Calu3 (cell line): ENCODE measurements around the gene ENHO. TPM values are rescaled to one million over a fixed set of nuclear protein-coding genes. Genes with fewer than 3 reads are reported as not detected.
"Not testable (repeated sequence)": the region's sequence is repeated elsewhere in the genome, so short reads cannot be mapped to it uniquely, and the experiment has no call there.

Source experiments
- BruUV-seq: library from RNA; stranded (reverse); fragments of 400-500 nt; replicated peaks from 2 replicates; lab custom pipeline; 2021; lab: Mats Ljungman, UMichigan
- CTCF ChIA-PET: fragments of 300-600 bp; sonication (Branson Sonifier 250); formaldehyde crosslinking; loops from one replicate; lab custom pipeline; 2022; ENCODE audit warnings: antibody characterized with exemption; lab: Charles Lee
- DNase-seq: peaks from one replicate; pipeline ENCODE4 v3.0.0; 2022
- H3K27ac Mint-ChIP-seq: one replicate; pipeline ENCODE4 v1.8.0; 2022; ENCODE audit warnings: mixed read lengths; ENCODE audit not compliant: unreplicated experiment
- H3K27me3 Mint-ChIP-seq: one replicate; pipeline ENCODE4 v1.8.0; 2022; ENCODE audit warnings: mixed read lengths; ENCODE audit not compliant: unreplicated experiment
- H3K36me3 Mint-ChIP-seq: one replicate; pipeline ENCODE4 v1.8.0; 2022; ENCODE audit warnings: mild to moderate bottlenecking, moderate library complexity, mixed read lengths; ENCODE audit not compliant: insufficient read depth, unreplicated experiment
- H3K4me1 Mint-ChIP-seq: one replicate; pipeline ENCODE4 v1.8.0; 2022; ENCODE audit warnings: mild to moderate bottlenecking, low read depth, mixed read lengths; ENCODE audit not compliant: unreplicated experiment
- H3K4me3 Mint-ChIP-seq: one replicate; pipeline ENCODE4 v1.8.0; 2022; ENCODE audit warnings: mild to moderate bottlenecking, low read depth, moderate library complexity, mixed read lengths; ENCODE audit not compliant: unreplicated experiment
- H3K9me3 Mint-ChIP-seq: one replicate; pipeline ENCODE4 v1.8.0; 2022; ENCODE audit warnings: low read depth, mixed read lengths; ENCODE audit not compliant: unreplicated experiment
- intact Hi-C: fragments of 100-400 bp; cut with micrococcal nuclease; formaldehyde crosslinking; loops from one replicate; pipeline ENCODE4 v1.10.0; 2022; ENCODE audit not compliant: unreplicated experiment
- total RNA-seq: library from RNA; stranded (reverse); gene quantifications from 2 replicates; pipeline ENCODE4 v1.2.3, GENCODE V29; 2022
- TF ChIP-seq, protein P1 (sequence below): fragments of 200-600 bp; IDR thresholded peaks from one replicate; pipeline ENCODE4 v1.8.0; 2022; ENCODE audit warnings: antibody characterized with exemption; ENCODE audit not compliant: unreplicated experiment

Gene ENHO
- total RNA-seq, 1 experiment from 2014 or later: not detected

DNA sequence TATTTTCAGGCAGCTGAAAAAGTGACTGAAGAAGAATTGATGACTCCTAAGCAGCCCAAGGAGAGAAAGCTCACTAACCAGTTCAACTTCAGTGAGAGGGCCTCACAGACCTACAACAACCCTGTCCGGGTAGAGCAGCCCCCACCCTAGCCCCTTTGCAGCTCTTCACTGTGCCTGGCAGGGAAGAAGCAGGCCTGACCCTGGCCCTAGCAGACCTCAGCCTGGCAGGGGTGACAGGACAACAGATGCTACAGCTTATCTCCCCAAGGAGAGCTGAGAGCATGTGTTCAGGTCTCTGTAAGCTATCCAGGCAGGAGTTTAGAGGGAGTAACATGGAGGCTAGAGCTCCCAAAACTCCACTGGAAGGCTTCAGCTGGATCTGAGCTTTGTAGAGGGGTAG, 32.4 kb downstream of the ENHO start:
- DNase-seq: no peak
- CTCF ChIA-PET: interaction anchor here (0.5 kb wide), 2 partner anchors 22 to 417 kb away, joined by 3 to 6 read pairs; no protein-coding TSS in a partner anchor
- H3K27ac Mint-ChIP-seq: no peak overlapping the region
- no TSS peak for BruUV-seq
- TF ChIP-seq, protein P1, sequence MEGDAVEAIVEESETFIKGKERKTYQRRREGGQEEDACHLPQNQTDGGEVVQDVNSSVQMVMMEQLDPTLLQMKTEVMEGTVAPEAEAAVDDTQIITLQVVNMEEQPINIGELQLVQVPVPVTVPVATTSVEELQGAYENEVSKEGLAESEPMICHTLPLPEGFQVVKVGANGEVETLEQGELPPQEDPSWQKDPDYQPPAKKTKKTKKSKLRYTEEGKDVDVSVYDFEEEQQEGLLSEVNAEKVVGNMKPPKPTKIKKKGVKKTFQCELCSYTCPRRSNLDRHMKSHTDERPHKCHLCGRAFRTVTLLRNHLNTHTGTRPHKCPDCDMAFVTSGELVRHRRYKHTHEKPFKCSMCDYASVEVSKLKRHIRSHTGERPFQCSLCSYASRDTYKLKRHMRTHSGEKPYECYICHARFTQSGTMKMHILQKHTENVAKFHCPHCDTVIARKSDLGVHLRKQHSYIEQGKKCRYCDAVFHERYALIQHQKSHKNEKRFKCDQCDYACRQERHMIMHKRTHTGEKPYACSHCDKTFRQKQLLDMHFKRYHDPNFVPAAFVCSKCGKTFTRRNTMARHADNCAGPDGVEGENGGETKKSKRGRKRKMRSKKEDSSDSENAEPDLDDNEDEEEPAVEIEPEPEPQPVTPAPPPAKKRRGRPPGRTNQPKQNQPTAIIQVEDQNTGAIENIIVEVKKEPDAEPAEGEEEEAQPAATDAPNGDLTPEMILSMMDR: no peak
- H3K4me3 Mint-ChIP-seq: no peak overlapping the region
- peaks cover 79% of the 10 kb centered on the region for H3K27me3 Mint-ChIP-seq
- H3K36me3 Mint-ChIP-seq: no peaks in the 10 kb centered on the region
- H3K4me1 Mint-ChIP-seq: no peaks in the 10 kb centered on the region
- no peaks in the 10 kb centered on the region for H3K9me3 Mint-ChIP-seq
- intact Hi-C loops: no loop called here

DNA sequence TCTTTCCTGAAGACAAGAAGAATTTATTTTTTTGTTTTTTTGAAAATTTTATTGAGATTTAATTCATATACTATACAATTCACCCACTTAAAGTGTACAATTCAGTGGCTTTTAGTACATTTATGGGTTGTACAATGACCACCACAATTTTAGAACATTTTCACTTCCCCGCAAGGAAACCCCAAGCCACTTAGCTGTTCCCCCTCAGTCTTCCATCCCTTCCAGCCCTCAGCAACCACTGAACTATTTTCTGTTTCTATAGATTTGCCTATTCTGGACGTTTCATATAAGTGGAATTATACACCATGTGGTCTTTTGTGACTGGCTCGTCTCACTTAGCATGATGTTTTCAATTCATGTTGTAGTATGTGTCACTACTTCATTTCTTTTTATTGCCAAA, 36.2 kb downstream of the ENHO start:
- Mint-ChIP-seq H3K4me3 (no peak overlapping the region), H3K27me3 (peaks cover 41% of the 10 kb centered on the region), H3K27ac (no peak overlapping the region), H3K9me3 (no peaks in the 10 kb centered on the region), H3K36me3 (no peaks in the 10 kb centered on the region), H3K4me1 (no peaks in the 10 kb centered on the region)
- TF ChIP-seq, protein P1: no peak
- BruUV-seq: no TSS peak
- CTCF ChIA-PET: no interaction called here
- intact Hi-C loops: no loop called here
- no peak for DNase-seq

DNA sequence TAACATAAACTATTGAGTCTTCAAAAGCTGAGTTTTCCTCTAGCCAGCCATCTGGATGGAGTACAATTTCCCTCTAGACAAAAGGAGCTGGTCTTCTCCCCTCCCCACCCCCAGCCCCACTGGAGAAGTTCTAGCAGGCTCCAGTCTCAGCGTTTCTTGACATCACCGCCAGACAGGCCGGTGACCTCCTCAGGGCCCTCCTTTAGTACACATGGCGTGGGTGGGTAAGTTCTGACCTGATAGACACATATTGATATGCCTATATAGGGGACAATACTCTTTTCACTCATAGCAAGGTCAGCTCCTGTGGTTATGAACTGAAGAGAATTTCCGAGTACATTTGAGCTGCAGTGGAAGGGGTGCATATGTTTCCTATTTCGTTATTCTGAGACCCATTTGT, 37.0 kb downstream of the ENHO start:
- intact Hi-C loops: no loop called here
- Mint-ChIP-seq H3K36me3 (no peaks in the 10 kb centered on the region), H3K4me1 (no peaks in the 10 kb centered on the region), H3K27me3 (peaks cover 33% of the 10 kb centered on the region), H3K27ac (no peak overlapping the region), H3K4me3 (no peak overlapping the region), H3K9me3 (no peaks in the 10 kb centered on the region)
- no peak for DNase-seq
- CTCF ChIA-PET: no interaction called here
- TF ChIP-seq, protein P1: no peak
- no TSS peak for BruUV-seq

DNA sequence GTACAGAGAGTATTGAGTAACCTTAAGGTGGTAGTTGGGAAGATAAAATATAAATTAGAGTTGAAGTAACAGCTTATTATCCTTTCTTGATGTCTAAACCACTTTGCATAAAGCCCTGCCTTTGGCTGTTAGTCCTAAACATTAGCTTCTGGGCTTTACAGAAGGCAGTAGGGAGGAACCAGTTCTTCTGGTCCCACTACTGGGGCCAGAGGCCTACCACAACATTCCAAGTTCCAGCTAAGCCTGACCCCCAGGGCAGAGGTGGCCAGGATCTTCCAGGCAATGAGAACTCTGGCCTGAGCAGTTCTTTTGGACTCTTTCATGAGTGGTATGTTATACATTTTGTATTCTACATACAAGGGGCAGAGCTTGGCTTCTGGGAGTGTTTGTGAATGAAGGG, 38.1 kb downstream of the ENHO start:
- TF ChIP-seq, protein P1: no peak
- intact Hi-C loops: no loop called here
- Mint-ChIP-seq H3K36me3 (no peaks in the 10 kb centered on the region), H3K27me3 (peaks cover 28% of the 10 kb centered on the region), H3K4me1 (no peaks in the 10 kb centered on the region), H3K9me3 (no peaks in the 10 kb centered on the region), H3K27ac (no peak overlapping the region), H3K4me3 (no peak overlapping the region)
- BruUV-seq: no TSS peak
- DNase-seq: peak; percentile 14
- CTCF ChIA-PET: interaction anchor here (1.0 kb wide), 1 partner anchor 81 kb away, joined by 3 read pairs; no protein-coding TSS in a partner anchor

DNA sequence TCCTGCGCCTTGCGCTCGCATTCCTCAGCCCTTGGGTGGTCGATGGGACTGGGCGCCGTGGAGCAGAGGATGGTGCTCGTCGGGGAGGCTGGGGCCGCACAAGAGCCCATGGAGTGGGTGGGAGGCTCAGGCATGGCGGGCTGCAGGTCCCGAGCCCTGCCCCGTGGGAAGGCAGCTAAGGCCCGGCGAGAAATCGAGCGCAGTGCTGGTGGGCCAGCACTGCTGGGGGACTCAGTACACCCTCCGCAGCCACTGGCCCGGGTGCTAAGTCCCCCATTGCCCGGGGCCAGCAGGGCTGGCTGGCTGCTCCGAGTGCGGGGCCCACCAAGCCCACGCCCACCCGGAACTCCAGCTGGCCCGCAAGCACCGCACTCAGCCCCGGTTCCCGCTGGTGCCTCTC, 40.0 kb downstream of the ENHO start:
- CTCF ChIA-PET, intact Hi-C loops, H3K36me3 Mint-ChIP-seq, H3K9me3 Mint-ChIP-seq, DNase-seq, H3K27ac Mint-ChIP-seq, BruUV-seq, H3K4me1 Mint-ChIP-seq, H3K4me3 Mint-ChIP-seq: not testable (repeated sequence)
- peaks cover 28% of the 10 kb centered on the region for H3K27me3 Mint-ChIP-seq

DNA sequence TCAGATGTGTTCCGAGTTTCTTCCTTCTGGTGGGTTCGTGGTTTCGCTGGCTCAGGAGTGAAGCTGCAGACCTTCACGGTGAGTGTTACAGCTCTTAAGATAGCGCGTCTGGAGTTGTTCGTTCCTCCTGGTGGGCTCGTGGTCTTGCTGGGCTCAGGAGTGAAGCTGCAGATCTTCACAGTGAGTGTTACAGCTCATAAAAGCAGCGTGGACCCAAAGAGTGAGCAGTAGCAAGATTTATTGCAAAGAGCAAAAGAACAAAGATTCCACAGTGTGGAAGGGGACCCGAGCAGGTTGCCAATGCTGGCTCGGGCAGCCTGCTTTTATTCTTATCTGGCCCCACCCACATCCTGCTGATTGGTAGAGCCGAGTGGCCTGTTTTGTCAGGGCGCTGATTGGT, 41.2 kb downstream of the ENHO start:
- H3K9me3 Mint-ChIP-seq, BruUV-seq, H3K4me1 Mint-ChIP-seq, DNase-seq, H3K36me3 Mint-ChIP-seq, intact Hi-C loops, CTCF ChIA-PET, H3K27ac Mint-ChIP-seq, H3K4me3 Mint-ChIP-seq: not testable (repeated sequence)
- peaks cover 37% of the 10 kb centered on the region for H3K27me3 Mint-ChIP-seq
